NCI-H748 treated with DMSO at 0.1 percent for 48 hours (cell line): ENCODE measurements around the gene TDP2.
"Not testable (repeated sequence)": the region's sequence is repeated elsewhere in the genome, so short reads cannot be mapped to it uniquely, and the experiment has no call there.

ENCODE experiments used
- DNase-seq: peaks from one replicate; lab custom pipeline; 2025; lab: John Stamatoyannopoulos, UW

The TDP2 gene

GRCh38 chr6:24680582-24680981 lies 13.9 kb upstream of the TDP2 start:
- no peak for DNase-seq

- not testable (repeated sequence) for DNase-seq
These were observed 12.2 kb upstream of the TDP2 start for GRCh38 chr6:24678792-24679352.

- no peak for DNase-seq
These were observed 6.9 kb upstream of the TDP2 start for GRCh38 chr6:24673625-24674024.

- DNase-seq: no peak
These were observed 6.0 kb upstream of the TDP2 start for GRCh38 chr6:24672620-24673182.

GRCh38 chr6:24671077-24671476 lies 4.4 kb upstream of the TDP2 start:
- DNase-seq: not testable (repeated sequence)

GRCh38 chr6:24670492-24670891 lies 3.8 kb upstream of the TDP2 start:
- DNase-seq: not testable (repeated sequence)

- no peak for DNase-seq
These were observed 2.3 kb upstream of the TDP2 start for GRCh38 chr6:24668997-24669361.

GRCh38 chr6:24668066-24668996 lies 1.6 kb upstream of the TDP2 start:
- not testable (repeated sequence) for DNase-seq

- no peak for DNase-seq
These were observed 692 bp upstream of the TDP2 start for GRCh38 chr6:24667378-24667803.

GRCh38 chr6:24666097-24666640 lies 530 bp downstream of the TDP2 start:
- no peak for DNase-seq

- no peak for DNase-seq
These were observed 2.4 kb downstream of the TDP2 start for GRCh38 chr6:24664046-24664987.

GRCh38 chr6:24663189-24663588 lies 3.5 kb downstream of the TDP2 start:
- DNase-seq: no peak

GRCh38 chr6:24662236-24662635 lies 4.5 kb downstream of the TDP2 start:
- DNase-seq: no peak

- not testable (repeated sequence) for DNase-seq
These were observed 4.9 kb downstream of the TDP2 start for GRCh38 chr6:24661759-24662158.

GRCh38 chr6:24660105-24660504 lies 6.6 kb downstream of the TDP2 start:
- DNase-seq: no peak

GRCh38 chr6:24659561-24659960 lies 7.1 kb downstream of the TDP2 start:
- no peak for DNase-seq

- DNase-seq: no peak
These were observed 7.8 kb downstream of the TDP2 start for GRCh38 chr6:24658573-24659560.

GRCh38 chr6:24655215-24655614 lies 11.5 kb downstream of the TDP2 start:
- DNase-seq: no peak

- DNase-seq: no peak
These were observed 16.3 kb downstream of the TDP2 start for GRCh38 chr6:24650365-24650764.

- no peak for DNase-seq
These were observed 17.0 kb downstream of the TDP2 start for GRCh38 chr6:24649691-24650090.
